Brain microvascular endothelial cell (primary cell): ENCODE data around the gene PHB1.
"Not testable (repeated sequence)": the region's sequence is repeated elsewhere in the genome, so short reads cannot be mapped to it uniquely, and the experiment has no call there.

Source experiments
- DNase-seq: peaks from one replicate; pipeline ENCODE4 v3.0.0-alpha.2; 2020
- H3K27ac ChIP-seq: fragments of 250-450 bp; sonication (Bioruptor Pico); 2 replicates; pipeline ENCODE4 v1.5.1; 2020; ENCODE audit warnings: mild to moderate bottlenecking, moderate library complexity
- H3K27me3 ChIP-seq: fragments of 250-450 bp; sonication (Bioruptor Pico); replicated peaks from 2 replicates; pipeline ENCODE4 v1.5.1; 2020; ENCODE audit warnings: mild to moderate bottlenecking
- H3K36me3 ChIP-seq: fragments of 250-450 bp; sonication (Bioruptor Pico); replicated peaks from 2 replicates; pipeline ENCODE4 v1.5.1; 2020; ENCODE audit warnings: mild to moderate bottlenecking
- H3K4me3 ChIP-seq: 2 replicates; pipeline ENCODE4 v1.5.1; 2011; ENCODE audit warnings: low read depth, mild to moderate bottlenecking, control low read depth, low read length, moderate library complexity
- CTCF ChIP-seq: IDR thresholded peaks from 2 replicates; pipeline ENCODE4 v1.5.1; 2011; ENCODE audit warnings: low read depth, mild to moderate bottlenecking, moderate library complexity, low read length, control low read depth, inconsistent platforms; ENCODE audit errors: missing control alignments
- in situ Hi-C: cut with HindIII; loops from 2 replicates; pipeline ENCODE4 v1.10.0; 2017; ENCODE audit warnings: low sequenced_read_pairs, low pct_ligation_motif_present

Gene PHB1

GRCh38 chr17:49372425-49372824, 42.3 kb downstream of the PHB1 start:
- no peak overlapping the region for H3K4me3 ChIP-seq
- H3K27me3 ChIP-seq, result no peaks in the 10 kb centered on the region
- TF ChIP-seq CTCF, result no peak
- no peak for DNase-seq
- H3K36me3 ChIP-seq, result no peaks in the 10 kb centered on the region
- in situ Hi-C loops, result no loop called here
- H3K27ac ChIP-seq, result no peak overlapping the region

- Histone ChIP-seq H3K27me3 (no peaks in the 10 kb centered on the region), H3K27ac (no peak overlapping the region), H3K4me3 (no peak overlapping the region), H3K36me3 (no peaks in the 10 kb centered on the region)
- DNase-seq, result no peak
- TF ChIP-seq CTCF, result no peak
- in situ Hi-C loops, result no loop called here
Measured at GRCh38 chr17:49370971-49371834, 43.5 kb downstream of the PHB1 start.

- TF ChIP-seq CTCF, result no peak
- in situ Hi-C loops, result no loop called here
- Histone ChIP-seq H3K4me3 (no peak overlapping the region), H3K36me3 (no peaks in the 10 kb centered on the region), H3K27ac (no peak overlapping the region), H3K27me3 (no peaks in the 10 kb centered on the region)
- DNase-seq, result no peak
Measured at GRCh38 chr17:49369760-49370159, 44.9 kb downstream of the PHB1 start.

- Histone ChIP-seq H3K36me3 (no peaks in the 10 kb centered on the region), H3K4me3 (no peak overlapping the region), H3K27ac (no peak overlapping the region), H3K27me3 (no peaks in the 10 kb centered on the region)
- in situ Hi-C loops, result no loop called here
- DNase-seq, result no peak
- TF ChIP-seq CTCF, result no peak
Measured at GRCh38 chr17:49369089-49369488, 45.6 kb downstream of the PHB1 start.

- TF ChIP-seq CTCF, result peak; percentile 40
- Histone ChIP-seq H3K36me3 (no peaks in the 10 kb centered on the region), H3K27ac (no peak overlapping the region), H3K27me3 (no peaks in the 10 kb centered on the region), H3K4me3 (no peak overlapping the region)
- DNase-seq, result no peak
- in situ Hi-C loops, result no loop called here
Measured at GRCh38 chr17:49365667-49366066, 49.0 kb downstream of the PHB1 start.

GRCh38 chr17:49365126-49365525, 49.6 kb downstream of the PHB1 start:
- in situ Hi-C loops, DNase-seq, H3K4me3 ChIP-seq, H3K36me3 ChIP-seq, H3K27me3 ChIP-seq, H3K27ac ChIP-seq: not testable (repeated sequence)
